Endothelial cell of umbilical vein (primary cell): Measurements from ENCODE around the gene IL13RA1.

ENCODE experiments used
- EZH2 ChIP-seq: IDR thresholded peaks from 2 replicates; pipeline ENCODE4 v1.6.1; 2012; ENCODE audit warnings: borderline replicate concordance, low read depth, mild to moderate bottlenecking, moderate library complexity, low read length, inconsistent platforms; ENCODE audit not compliant: severe bottlenecking
- FOS ChIP-seq: IDR thresholded peaks from 2 replicates; pipeline ENCODE4 v1.6.1; 2011; ENCODE audit warnings: mild to moderate bottlenecking, low read length, moderate library complexity, borderline replicate concordance; ENCODE audit not compliant: insufficient read depth
- POLR2A ChIP-seq: IDR thresholded peaks from 2 replicates; pipeline ENCODE4 v1.6.1; 2012; ENCODE audit warnings: low read depth, mild to moderate bottlenecking, control low read depth, low read length
- POLR2AphosphoS5 ChIP-seq: IDR thresholded peaks from 2 replicates; pipeline ENCODE4 v1.6.1; 2012; ENCODE audit warnings: low read depth, mild to moderate bottlenecking, control low read depth, low read length, moderate library complexity; ENCODE audit not compliant: insufficient read depth
- TF ChIP-seq, protein P1 (sequence below): IDR thresholded peaks from 2 replicates; pipeline ENCODE4 v1.6.1; 2011; ENCODE audit not compliant: insufficient read depth, insufficient read length
- TF ChIP-seq, protein P2 (sequence below), 2 donors: IDR thresholded peaks; 1 replicate in 1 of 2; 2 replicates in 1 of 2; pipeline ENCODE4 v1.5.1; 2011; ENCODE audit warnings: low read length in 2 of 2, mild to moderate bottlenecking in 2 of 2, moderate library complexity in 2 of 2, control low read depth in 1 of 2, inconsistent platforms in 1 of 2, low read depth in 1 of 2; ENCODE audit not compliant: insufficient read depth in 1 of 2; ENCODE audit errors: extremely low read depth in 1 of 2

DNA sequence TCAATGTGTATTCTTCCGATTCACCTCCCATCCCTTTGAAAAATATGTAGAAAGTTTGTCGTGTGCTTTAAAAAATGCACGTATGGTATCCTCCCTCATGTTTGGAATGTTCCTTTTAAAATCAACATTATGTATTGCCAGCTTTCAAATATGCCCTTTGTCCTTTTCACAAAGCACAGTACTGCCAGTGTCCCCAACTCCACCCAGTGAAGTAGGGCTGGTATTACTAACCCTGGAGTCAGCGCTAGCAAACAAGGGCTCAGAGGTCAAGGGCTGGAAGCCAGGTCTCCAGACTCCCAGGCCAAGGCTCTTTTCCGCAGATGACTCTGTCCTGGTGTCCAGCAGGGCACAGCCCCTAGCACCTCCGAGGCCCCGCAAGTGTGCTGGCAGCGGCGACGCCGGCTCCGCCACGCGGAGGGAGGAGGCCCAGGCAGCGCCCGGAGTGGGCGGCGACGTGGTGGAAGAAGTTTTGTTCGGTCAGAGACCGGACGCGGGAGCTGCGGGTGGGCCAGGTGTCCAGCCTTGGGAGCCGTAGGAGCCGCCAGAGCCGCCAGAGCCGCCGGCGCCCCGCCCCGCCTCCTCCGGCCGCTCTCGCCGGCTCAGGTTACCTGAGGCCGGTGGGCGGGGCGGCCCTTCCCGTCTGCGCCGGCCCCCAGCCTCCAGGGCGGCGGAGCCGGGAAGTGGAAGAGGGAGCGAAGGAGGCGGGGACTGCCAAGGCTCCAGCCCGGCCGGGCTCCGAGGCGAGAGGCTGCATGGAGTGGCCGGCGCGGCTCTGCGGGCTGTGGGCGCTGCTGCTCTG lies at the start of gene IL13RA1:
- TF ChIP-seq POLR2A (peak; percentile 50), FOS (no peak), EZH2 (no peak), POLR2AphosphoS5 (peak; percentile 34)
- TF ChIP-seq, protein P1, sequence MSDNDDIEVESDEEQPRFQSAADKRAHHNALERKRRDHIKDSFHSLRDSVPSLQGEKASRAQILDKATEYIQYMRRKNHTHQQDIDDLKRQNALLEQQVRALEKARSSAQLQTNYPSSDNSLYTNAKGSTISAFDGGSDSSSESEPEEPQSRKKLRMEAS: peak; percentile 17
- TF ChIP-seq, protein P2, sequence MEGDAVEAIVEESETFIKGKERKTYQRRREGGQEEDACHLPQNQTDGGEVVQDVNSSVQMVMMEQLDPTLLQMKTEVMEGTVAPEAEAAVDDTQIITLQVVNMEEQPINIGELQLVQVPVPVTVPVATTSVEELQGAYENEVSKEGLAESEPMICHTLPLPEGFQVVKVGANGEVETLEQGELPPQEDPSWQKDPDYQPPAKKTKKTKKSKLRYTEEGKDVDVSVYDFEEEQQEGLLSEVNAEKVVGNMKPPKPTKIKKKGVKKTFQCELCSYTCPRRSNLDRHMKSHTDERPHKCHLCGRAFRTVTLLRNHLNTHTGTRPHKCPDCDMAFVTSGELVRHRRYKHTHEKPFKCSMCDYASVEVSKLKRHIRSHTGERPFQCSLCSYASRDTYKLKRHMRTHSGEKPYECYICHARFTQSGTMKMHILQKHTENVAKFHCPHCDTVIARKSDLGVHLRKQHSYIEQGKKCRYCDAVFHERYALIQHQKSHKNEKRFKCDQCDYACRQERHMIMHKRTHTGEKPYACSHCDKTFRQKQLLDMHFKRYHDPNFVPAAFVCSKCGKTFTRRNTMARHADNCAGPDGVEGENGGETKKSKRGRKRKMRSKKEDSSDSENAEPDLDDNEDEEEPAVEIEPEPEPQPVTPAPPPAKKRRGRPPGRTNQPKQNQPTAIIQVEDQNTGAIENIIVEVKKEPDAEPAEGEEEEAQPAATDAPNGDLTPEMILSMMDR (IDR thresholded peaks at IDR 0.05; ENCODE audit: extremely low read depth in 1 of 2, insufficient read depth in 1 of 2, low read depth in 1 of 2, low read length in 2 of 2): no peak
